Upper lobe of left lung (tissue), 6 donors: Measurements from ENCODE around the gene MEFV. TPM values are rescaled to one million over a fixed set of nuclear protein-coding genes. Genes with fewer than 3 reads are reported as not detected.

Experiments
- ATAC-seq, 2 donors: fragments of 200-7000 bp; cut with Tn5 transposase; one replicate each; pipeline ENCODE4 v1.9.1; 2022; ENCODE audit warnings: mild to moderate bottlenecking in 2 of 2, moderate library complexity in 2 of 2; ENCODE audit not compliant: low FRiP score in 2 of 2
- DNase-seq, 2 donors: peaks; one replicate each; pipeline ENCODE4 v3.0.0-alpha.2; 2019 to 2020
- H3K27ac ChIP-seq, 4 donors: fragments of 200-600 bp; sonication (generic); one replicate each; pipeline ENCODE4 v1.5.1; 2016 to 2019
- H3K27me3 ChIP-seq, 4 donors: fragments of 200-600 bp; sonication (generic); one replicate each; pipeline ENCODE4 v1.5.1; 2017 to 2019
- H3K36me3 ChIP-seq, 4 donors: fragments of 200-600 bp; sonication (generic); one replicate each; pipeline ENCODE4 v1.5.1; 2016 to 2019
- H3K4me1 ChIP-seq, 4 donors: fragments of 200-600 bp; sonication (generic); one replicate each; pipeline ENCODE4 v1.5.1; 2018 to 2019
- H3K4me3 ChIP-seq, 4 donors: fragments of 200-600 bp; sonication (generic); one replicate each; pipeline ENCODE4 v1.5.1; 2017 to 2019; ENCODE audit warnings: mild to moderate bottlenecking in 2 of 4, moderate library complexity in 1 of 4
- H3K9me3 ChIP-seq, 4 donors: fragments of 200-600 bp; sonication (generic); one replicate each; pipeline ENCODE4 v1.5.1; 2018 to 2019
- CTCF ChIP-seq, 6 experiments: fragments of 450-650 bp in 4 of 6; fragments of 200-600 bp in 2 of 6; sonication (generic) in 2 of 6; IDR thresholded peaks; one replicate each; pipeline ENCODE4 v1.5.1; 2016 to 2019; ENCODE audit warnings: antibody characterized with exemption in 6 of 6
- EP300 ChIP-seq, 4 donors: sonication (generic); formaldehyde crosslinking; IDR thresholded peaks; one replicate each; pipeline ENCODE4 v1.5.1; 2017; ENCODE audit warnings: antibody characterized with exemption in 4 of 4, control low read depth in 2 of 4
- POLR2A ChIP-seq, 4 donors: fragments of 450-650 bp; IDR thresholded peaks; one replicate each; pipeline ENCODE4 v1.5.1; 2016 to 2017; ENCODE audit warnings: antibody characterized with exemption in 4 of 4, mild to moderate bottlenecking in 2 of 4
- POLR2AphosphoS5 ChIP-seq, 2 donors: sonication (generic); formaldehyde crosslinking; IDR thresholded peaks; one replicate each; pipeline ENCODE4 v1.5.1; 2017; ENCODE audit warnings: antibody characterized with exemption in 2 of 2
- WGBS, 2 donors: methylation state at CpG; one replicate each; pipeline ENCODE4 v1.1.5; 2017 to 2018; 5-methylcytosine and 5-hydroxymethylcytosine counted together
- total RNA-seq, 6 donors: library from RNA; depleted of rRNA in 4 of 6; stranded (reverse); fragments of >200 nt in 4 of 6; gene quantifications; one replicate each; pipeline versions ENCODE4 v1.1.0 to v1.2.1, GENCODE V29; 2016 to 2021
- donor health status: DM: no; HTN: no; CAD: no; lungs with moderate emphysema.
- donor health status: DM: no; HTN: yes; CAD: no; lungs with severe emphysema.

MEFV gene
- total RNA-seq, 6 donors from 2014 or later: 9.1 to 18.9 (median 12.3) TPM

GRCh38 chr16:3223913-3224515, 32.4 kb downstream of the MEFV start:
- Histone ChIP-seq H3K36me3 (peaks cover 23 to 64% (median 49%) of the 10 kb centered on the region in 4 donors), H3K4me3 (no peak overlapping the region), H3K9me3 (peaks cover 55 to 89% (median 80%) of the 10 kb centered on the region in 4 donors), H3K4me1 (no peaks in the 10 kb centered on the region), H3K27ac (no peak overlapping the region), H3K27me3 (no peaks in the 10 kb centered on the region)
- ATAC-seq (no peak), DNase-seq (no peak)
- TF ChIP-seq CTCF (IDR thresholded peaks at IDR 0.05): no peak
- TF ChIP-seq EP300 (IDR thresholded peaks at IDR 0.05): no peak
- TF ChIP-seq POLR2A (IDR thresholded peaks at IDR 0.05): no peak
- no peak for TF ChIP-seq POLR2AphosphoS5 (IDR thresholded peaks at IDR 0.05)
- 98% methylated on average over 10 of the region's 10 CpGs for WGBS, 2 donors

GRCh38 chr16:3220839-3221238, 35.6 kb downstream of the MEFV start:
- TF ChIP-seq POLR2AphosphoS5 (IDR thresholded peaks at IDR 0.05): no peak
- TF ChIP-seq POLR2A (IDR thresholded peaks at IDR 0.05): no peak
- no peak for TF ChIP-seq EP300 (IDR thresholded peaks at IDR 0.05)
- no peak for TF ChIP-seq CTCF (IDR thresholded peaks at IDR 0.05)
- no peak overlapping the region for H3K4me3 ChIP-seq
- no peak overlapping the region for H3K27ac ChIP-seq
- no peaks in the 10 kb centered on the region for H3K4me1 ChIP-seq
- no peaks in the 10 kb centered on the region for H3K27me3 ChIP-seq
- H3K36me3 ChIP-seq: peaks cover 7 to 33% (median 25%) of the 10 kb centered on the region in 4 donors
- ATAC-seq (no peak), DNase-seq (no peak)
- WGBS, 2 donors: 89 to 92% methylated on average over 10 of the region's 10 CpGs
- peaks cover 41 to 61% (median 51%) of the 10 kb centered on the region in 4 donors for H3K9me3 ChIP-seq

- no peak overlapping the region for H3K4me3 ChIP-seq
- H3K27ac ChIP-seq: peak overlapping the region in 1 of 4 donors; percentile 36
- H3K36me3 ChIP-seq: no peaks in the 10 kb centered on the region
- no peak for ATAC-seq
- peaks cover 0 to 15% (median 6%) of the 10 kb centered on the region in 4 donors for H3K9me3 ChIP-seq
- H3K4me1 ChIP-seq: no peaks in the 10 kb centered on the region
- 52 to 69% methylated on average over 3 of the region's 3 CpGs for WGBS, 2 donors
- TF ChIP-seq CTCF (IDR thresholded peaks at IDR 0.05) (no peak), POLR2AphosphoS5 (IDR thresholded peaks at IDR 0.05) (no peak), EP300 (IDR thresholded peaks at IDR 0.05) (no peak), POLR2A (IDR thresholded peaks at IDR 0.05) (no peak)
- no peak for DNase-seq
- H3K27me3 ChIP-seq: no peaks in the 10 kb centered on the region
Observed at GRCh38 chr16:3216263-3216640, 40.2 kb downstream of the MEFV start.

GRCh38 chr16:3215601-3216262, 40.7 kb downstream of the MEFV start:
- DNase-seq (no peak), ATAC-seq (peak in 1 of 2 donors; percentile 34)
- no peaks in the 10 kb centered on the region for H3K4me1 ChIP-seq
- no peak overlapping the region for H3K4me3 ChIP-seq
- peak overlapping the region in 1 of 4 donors; percentile 36 for H3K27ac ChIP-seq
- 70 to 85% methylated on average over 11 of the region's 11 CpGs for WGBS, 2 donors
- peaks cover 0 to 10% (median 2%) of the 10 kb centered on the region in 4 donors for H3K9me3 ChIP-seq
- no peaks in the 10 kb centered on the region for H3K27me3 ChIP-seq
- no peaks in the 10 kb centered on the region for H3K36me3 ChIP-seq
- no peak for TF ChIP-seq EP300 (IDR thresholded peaks at IDR 0.05)
- TF ChIP-seq POLR2A (IDR thresholded peaks at IDR 0.05): no peak
- TF ChIP-seq POLR2AphosphoS5 (IDR thresholded peaks at IDR 0.05): no peak
- TF ChIP-seq CTCF (IDR thresholded peaks at IDR 0.05): no peak
